TTC549 (cell line): ENCODE measurements around the gene MYL11.
"Not testable (repeated sequence)": the region's sequence is repeated elsewhere in the genome, so short reads cannot be mapped to it uniquely, and the experiment has no call there.

Experiments
- FAIRE-seq: peaks from 2 replicates; lab custom pipeline; 2012; peaks lifted over from hg19 to GRCh38; lab: Jason Lieb, UNC

The MYL11 gene, protein sequence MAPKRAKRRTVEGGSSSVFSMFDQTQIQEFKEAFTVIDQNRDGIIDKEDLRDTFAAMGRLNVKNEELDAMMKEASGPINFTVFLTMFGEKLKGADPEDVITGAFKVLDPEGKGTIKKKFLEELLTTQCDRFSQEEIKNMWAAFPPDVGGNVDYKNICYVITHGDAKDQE

DNA sequence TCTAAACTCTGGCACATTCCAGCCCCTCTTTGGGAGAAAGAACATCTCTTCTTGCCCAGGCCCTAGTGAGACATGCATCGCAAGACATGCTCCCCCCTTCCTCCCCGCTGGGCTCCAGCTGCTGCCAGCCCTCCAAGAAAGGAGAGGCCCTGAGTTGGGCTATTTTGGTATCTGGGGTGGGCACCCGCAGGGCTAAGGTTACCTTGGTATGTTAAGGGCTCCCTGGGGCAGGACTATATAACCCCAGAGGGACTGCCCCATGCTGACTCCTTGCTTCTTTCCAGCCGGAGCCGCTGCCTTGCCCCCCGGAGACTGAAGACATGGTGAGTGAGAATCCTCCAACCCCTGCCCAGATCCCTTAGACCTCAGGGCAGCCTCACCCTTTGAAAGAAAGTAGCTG, at the start of gene MYL11:
Gene MYL11 (plus strand): TSS at position 265 of the 400 bp plus-strand sequence. CDS start 56 bp downstream, at position 321.
- no peak for FAIRE-seq

DNA sequence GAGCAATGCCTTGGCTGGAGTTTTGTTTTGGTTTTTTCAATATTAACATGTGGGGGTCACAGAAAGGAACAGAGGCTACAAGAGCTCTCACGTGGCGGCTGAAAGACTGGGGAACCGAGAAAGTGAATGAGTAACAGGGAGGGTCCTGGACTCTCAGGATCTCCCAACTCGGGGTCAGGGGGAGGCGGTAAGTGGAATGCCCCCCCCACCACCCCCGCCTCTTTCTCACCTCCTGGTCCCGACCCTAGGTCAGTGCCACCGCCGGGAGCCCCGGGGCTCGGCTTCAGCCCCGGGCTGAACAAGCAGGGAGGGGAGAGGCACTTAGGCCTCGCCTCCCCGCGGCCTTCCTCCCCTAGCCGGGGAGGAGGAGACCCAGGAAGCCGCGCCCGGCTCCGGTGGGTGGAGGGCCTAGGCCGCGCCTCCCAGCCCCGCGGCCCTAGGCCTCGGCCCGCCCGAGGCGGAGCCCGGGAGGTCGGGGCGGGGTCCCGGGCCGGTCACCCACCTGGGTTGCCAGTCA, 40.1 kb upstream of the MYL11 start:
- not testable (repeated sequence) for FAIRE-seq

DNA sequence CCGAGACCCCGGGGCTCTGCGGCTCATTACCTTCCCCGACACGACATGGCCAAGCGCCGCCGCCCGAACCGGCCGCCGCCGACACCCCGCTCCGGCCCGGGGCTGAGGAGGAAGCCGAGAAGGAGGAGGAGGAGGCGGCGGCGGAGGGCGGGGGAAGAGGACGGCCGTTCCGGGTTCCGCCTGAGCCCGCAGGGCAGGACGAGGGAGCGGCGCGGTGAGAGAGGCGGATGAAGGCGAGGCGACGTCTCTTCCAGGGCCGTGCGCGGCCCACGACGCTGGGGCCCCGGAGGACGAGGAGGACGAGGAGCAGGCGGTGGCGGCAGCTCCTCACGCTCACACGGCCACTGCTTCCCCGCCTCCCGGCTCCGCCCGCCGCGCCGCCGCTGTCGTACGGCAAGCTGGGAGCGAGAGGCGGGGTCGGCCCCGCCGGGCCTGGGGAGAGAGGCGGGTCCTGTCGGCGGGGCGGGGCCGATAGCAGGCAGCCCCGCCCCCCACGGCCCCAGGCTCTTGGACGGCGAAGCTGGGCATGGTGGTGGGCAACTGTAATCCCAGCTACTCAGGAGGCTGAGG, 39.5 kb upstream of the MYL11 start:
- not testable (repeated sequence) for FAIRE-seq

DNA sequence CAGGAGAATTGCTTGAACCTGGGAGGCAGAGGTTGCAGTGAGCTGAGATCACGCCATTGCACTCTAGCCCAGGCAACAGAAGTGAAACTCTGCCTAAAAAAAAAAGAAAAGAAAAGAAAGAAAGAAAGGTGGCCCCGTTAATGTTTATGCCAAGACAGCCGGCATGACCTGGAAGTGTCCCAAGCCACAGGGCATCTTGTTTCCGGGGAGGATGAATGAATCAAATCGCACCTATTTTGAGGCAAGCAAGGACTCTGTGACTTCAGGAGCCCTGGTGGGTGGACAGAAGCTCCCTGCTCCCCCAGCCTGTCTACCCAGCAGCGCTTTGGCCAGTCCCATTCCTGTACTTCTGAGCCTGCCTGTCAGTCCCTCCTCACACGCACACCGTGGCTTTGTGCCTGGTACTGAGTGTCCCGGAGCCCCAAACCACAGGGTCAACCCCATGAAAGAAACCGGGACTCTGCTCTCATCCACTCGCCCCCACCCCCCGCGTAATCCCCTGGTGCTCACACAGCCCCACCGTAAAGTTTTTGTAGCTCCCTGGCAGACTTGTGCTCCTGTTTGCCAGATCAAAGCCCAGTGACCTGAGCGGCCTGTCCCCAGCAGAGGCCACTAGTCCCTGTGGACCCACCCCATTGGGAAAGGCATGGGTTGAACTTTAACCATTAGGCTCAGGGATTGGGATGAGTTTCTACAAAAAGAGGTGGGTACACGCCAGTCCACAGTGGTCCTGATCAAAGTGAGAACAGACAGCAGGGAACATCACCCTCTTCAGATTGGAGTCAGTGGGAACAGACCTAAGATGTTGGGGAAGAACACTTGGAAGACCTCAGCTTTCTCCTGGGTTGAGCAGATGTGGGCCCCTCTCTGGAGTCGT, 38.8 kb upstream of the MYL11 start:
- no peak for FAIRE-seq

DNA sequence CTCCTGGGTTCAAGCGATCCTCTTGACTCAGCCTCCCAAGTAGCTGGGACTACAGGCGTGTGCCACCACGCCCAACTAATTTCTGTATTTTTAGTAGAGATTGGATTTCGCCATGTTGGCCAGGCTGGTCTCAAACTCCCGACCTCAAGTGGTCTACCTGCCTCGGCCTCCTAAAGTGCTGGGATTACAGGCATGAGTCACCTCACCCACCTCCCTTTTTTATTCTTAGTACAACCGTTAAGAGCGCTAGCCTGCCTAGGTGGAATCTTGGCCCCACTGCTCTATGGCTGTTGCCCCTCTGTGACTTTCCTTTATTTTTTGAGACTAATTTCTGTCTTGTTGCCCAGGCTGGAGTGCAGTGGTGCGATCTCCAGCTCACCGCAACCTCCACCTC, 36.6 kb upstream of the MYL11 start:
- not testable (repeated sequence) for FAIRE-seq

DNA sequence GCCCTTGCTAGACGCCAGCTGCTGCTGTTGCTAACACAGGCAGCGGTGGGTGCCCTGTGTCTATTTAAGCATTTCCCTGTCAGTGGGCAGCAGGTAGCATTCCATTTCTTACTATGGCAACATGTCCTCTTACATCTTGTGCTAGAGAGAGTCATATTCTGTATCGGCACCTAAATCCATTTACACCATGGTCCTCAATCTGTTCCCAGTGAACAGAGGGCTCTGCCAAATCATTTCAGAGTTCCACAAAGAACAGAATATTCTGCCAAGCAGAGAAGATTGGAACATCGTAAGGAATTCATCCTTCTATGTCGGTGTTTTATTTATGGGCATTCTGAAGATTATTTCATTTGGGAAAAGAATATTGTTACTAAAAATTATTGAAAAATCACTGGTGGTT, 35.9 kb upstream of the MYL11 start:
- FAIRE-seq = not testable (repeated sequence)

DNA sequence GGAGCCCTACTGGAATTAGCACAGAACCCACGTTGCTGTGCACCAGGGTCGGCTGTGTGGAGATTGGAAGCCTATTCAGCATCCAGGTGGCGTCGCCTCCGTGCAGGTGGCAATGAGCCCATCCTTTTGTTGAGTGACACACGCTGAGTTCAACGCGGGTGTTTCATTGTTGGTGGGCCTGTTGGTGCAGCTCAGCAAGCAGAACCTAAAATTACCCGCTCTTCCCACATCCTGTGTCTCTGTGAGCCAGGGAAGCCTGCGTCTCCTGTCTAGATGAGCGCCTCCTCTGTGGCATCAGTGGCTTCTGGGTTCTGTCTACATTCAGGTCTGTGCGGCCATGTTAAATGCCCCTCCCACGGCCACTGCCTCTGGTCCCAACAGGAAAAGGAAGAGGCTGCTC, 34.0 kb upstream of the MYL11 start:
- no peak for FAIRE-seq

DNA sequence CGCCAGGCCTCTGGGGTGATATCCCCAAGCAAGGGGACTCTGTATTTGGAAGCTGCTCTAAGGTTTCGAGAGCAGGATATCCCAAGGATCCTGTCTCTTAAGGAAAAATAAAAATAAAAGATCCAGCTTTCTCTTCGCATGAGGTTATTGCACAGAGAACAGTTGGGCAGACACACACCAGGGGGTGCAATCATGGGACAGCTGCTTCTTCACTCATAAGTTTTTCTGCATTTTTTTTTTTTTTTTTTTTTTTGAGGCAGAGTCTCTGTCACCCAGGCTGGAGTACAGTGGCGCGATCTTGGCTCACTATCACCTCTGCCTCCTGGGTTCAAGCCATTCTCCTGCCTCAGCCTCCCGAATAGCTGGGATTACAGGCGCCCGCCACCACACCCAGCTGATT, 32.6 kb upstream of the MYL11 start:
- not testable (repeated sequence) for FAIRE-seq

DNA sequence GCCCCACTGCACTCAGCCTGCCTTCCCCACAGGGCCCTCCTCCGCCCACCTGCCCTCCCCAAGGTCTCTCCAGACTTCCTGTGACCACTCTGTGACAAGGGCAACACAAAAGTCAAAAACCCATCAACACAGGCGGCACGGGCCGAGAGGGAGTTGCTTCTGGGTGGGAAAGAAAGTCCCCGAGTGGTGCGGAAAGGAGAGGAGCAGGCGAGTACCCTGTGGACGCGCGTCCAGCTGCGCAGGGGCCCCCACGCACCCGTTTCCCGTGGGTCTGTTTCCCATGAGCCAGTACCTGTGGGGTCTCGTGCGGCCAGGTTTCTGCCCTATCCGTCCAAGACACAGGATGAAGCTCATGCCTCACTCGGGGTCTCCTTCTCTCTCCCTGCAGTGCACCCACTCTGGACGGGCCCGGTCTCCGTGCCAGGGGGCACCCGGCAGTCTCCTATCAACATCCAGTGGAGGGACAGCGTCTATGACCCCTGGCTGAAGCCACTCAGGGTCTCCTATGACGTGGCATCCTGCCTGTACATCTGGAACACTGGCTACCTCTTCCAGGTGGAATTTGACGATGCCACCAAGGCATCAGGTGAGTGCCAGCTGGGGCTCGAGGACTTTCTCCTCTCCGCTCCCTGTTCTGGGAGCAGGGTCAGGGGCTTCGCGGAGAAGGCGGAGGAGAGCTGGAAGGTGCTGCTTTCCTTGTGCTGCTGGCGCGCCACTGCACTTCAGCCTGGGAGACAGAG, 31.7 kb upstream of the MYL11 start:
- no peak for FAIRE-seq

DNA sequence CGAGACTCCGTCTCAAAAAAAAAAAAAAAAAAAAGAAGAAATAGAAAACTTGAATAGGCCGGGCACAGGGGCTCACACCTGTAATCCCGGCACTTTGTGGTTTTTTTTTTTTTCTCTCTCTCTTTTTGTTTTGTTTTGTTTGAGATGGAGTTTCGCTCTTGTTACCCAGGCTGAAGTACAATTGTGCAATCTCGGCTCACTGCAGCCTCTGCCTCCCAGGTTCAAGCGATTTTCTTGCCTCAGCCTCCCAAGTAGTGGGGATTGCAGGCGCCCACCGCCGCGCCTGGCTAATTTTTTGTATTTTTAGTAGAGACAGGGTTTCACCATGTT, 31.1 kb upstream of the MYL11 start:
- FAIRE-seq = not testable (repeated sequence)

DNA sequence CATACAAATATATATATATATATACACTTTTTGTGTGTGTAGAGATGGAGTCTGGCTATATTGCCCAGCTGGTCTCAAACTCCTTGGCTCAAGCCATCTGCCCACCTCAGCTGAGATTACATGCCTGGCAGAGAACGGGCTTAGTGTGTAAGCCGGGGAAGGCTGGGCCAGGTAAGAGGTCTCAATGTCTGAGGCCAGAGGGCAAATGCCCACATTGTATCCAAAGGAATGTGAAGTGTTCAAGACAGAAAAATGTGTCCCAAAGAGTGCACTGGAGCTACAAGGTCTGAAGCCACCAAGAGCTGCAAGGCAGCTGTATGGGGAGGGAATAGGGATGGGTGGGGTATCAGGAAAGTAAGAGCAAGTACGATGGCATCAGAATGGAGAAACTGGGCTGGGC, 28.3 kb upstream of the MYL11 start:
- no peak for FAIRE-seq

DNA sequence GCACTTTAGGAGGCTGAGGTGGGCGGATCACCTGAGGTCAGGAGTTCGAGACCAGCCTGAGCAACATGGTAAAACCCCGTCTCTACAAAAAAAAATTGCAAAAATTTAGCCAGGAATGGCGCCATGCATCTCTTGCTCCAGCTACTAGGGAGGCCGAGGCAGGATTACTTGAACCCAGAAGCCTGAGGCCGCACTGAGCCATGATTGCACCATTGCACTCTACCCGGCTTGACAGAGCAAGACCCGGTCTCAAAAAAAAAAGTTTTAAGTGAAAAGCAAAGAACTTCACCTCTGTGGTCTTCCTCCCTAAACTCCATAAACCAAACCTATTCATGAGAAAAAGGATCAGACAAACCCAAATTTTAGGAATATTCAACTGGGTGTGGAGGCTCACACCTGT, 26.5 kb upstream of the MYL11 start:
- no peak for FAIRE-seq

DNA sequence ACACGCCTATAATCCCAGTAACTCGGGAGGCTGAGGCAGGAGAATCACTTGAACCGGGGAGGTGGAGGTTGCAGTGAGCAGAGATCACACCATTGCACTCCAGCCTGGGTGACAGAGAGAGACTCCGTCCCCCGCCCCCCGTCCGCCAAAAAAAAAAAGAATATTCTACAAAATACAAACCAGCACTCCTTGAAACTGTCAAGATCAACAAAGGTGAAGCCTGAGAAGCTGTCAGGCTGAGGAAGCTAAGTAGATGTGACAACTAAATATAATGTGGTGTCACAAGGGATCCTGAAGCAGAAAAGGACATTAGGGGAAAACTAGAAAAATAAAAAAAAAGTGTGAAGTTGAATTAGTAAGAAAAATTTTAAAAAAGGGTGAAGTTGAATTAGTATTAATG, 25.7 kb upstream of the MYL11 start:
- no peak for FAIRE-seq

DNA sequence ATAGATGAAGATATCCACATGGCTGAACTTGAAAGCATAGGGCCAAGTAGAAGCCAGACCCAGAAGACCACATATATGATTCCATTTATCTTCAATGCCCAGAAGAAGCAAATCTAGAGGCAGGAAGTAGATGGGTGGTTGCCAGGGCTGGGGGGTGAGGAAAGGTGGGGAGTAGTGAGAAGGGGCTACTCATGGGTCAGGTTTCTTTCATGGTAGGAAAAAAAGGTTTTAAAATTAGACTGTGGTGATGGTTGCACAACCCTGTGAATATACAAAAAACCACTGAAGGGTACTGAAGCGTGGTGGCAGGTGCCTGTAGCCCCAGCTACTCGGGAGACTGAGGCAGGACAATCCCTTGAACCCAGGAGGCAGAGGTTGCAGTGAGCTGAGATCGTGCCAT, 24.9 kb upstream of the MYL11 start:
- no peak for FAIRE-seq

DNA sequence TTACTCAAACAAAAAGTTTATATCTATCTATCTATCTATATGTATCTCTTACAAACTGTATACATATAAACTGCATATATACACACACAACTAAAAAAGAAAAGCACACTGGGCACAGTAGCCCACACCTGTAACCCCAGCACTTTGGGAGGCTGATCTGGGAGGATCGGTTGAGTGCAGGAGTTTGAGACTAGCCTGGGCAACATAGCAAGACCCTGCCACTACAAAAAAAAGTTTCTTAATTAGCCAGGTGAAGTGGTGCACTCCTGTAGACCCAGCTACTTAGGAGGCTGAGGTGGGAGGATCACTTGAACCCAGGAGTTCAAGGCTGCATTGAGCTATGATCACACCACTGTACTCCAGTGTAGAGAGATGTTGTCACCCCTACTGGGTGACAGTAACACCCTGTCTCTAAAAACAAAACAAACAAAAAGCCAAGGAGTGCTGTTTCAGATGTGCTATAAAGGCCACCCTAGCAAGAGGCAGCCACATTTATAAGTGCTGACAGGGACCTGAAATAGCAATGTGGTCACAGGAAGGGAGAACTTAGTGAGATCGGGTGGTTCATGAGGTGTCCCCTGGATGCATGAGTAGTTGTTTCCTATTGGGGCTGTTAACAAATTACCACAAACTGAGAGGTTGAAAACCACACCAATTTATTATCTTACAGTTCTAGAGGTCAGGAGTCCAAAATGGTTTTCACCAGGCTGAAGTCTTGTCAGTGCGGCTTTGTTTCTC, 24.3 kb upstream of the MYL11 start:
- FAIRE-seq = no peak

DNA sequence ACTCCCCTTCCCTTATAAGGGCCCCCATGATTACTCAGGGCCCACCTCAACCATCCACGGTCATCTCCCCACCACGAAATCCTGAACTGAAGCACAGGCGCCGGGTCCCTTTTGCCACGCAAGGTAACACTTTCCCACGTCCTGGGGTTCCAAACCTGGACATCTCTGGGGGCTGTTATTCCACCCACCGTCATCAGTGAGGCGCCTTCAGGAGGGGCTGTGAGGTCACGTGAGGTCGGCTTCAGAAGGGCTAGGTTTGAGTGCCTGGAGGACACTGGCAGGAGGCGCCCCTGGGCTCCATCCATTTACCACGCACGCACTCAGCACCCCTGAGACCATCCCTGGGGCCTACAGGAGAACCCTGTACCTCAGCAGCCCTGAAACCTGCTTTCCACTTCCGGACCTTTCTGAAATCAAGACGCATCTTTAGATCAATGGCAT, 23.6 kb upstream of the MYL11 start:
- no peak for FAIRE-seq

DNA sequence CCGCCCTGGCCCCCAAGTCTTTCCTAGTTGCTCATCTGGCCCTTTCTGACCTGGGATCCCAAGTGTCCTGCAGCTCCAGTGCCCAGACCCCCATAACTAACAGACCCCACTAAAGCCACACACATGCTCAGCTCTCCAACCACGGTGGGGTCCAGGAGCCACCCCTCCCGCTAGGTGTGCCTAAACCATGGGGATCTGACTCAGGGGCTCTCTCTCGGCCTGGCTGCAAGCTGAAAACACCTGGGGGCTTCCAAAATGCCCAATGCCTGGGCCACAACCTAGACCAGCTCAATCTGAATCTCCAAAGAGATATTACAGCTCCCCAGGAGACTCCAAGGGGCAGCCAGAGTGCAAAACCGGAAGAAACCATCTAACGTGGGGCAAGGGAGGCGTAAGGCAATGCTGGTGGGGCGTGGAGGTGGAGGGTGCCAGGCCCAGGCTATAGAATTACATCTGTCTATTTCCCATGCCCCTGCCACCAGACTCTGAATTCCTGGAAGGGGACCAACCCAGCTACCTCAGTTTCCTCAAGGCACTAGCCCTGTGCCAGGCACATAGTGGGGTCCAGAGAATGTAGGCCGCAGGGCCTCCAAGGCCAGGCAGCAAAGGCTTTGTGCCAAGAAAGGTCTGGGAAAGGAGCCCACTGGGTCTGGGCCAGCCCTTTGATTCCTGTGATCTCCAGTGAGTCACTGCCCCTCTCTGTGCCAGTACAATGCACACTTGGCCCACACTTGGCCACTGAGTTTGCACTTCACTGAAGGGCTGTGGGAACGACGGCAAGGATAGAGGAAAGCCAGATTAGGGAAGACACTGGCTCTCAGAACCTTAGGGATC, 22.8 kb upstream of the MYL11 start:
- FAIRE-seq = no peak

DNA sequence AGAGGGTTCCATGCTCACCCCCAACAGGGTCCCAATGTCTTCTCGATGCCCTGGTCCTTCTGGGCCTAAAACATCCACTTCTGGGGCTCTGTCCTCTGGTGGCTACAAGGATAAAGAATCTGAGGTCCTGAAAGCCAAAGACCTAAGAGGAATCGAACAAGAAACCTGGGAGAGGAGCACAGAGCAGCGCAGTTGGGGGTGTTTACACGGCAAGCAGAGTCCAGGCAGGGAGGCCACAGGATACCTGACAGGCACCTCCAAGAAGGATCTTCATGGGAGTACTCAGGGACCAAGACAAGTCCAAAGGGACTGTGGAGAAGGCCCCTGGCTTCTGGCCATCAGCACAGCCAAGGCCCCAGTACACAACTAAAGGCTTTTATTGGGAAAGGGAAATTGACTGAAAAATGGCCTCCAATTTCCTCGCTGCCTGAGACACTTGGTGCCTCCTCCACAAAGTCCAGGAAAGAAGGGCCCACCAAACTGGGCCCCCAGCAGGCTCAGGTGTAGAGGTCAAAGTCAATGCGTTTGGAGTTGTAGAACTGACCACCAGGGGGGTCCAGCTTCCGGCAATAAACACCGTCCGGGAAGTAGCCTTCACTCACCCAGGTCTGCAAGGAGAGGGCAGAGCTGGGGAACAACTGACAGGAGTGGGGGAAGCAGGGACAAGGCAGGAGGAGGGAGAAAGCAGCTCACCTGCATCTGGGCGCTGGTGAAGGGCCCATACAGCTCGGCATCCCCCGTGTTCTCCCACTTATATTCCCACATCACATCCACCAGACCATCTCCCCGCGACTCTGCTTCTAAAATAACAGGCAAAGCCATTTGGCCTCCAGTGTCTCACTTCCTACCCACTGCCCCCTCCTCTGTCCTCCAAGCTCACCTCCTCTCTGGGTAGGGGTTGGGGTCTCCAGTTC, 21.9 kb upstream of the MYL11 start:
- no peak for FAIRE-seq

DNA sequence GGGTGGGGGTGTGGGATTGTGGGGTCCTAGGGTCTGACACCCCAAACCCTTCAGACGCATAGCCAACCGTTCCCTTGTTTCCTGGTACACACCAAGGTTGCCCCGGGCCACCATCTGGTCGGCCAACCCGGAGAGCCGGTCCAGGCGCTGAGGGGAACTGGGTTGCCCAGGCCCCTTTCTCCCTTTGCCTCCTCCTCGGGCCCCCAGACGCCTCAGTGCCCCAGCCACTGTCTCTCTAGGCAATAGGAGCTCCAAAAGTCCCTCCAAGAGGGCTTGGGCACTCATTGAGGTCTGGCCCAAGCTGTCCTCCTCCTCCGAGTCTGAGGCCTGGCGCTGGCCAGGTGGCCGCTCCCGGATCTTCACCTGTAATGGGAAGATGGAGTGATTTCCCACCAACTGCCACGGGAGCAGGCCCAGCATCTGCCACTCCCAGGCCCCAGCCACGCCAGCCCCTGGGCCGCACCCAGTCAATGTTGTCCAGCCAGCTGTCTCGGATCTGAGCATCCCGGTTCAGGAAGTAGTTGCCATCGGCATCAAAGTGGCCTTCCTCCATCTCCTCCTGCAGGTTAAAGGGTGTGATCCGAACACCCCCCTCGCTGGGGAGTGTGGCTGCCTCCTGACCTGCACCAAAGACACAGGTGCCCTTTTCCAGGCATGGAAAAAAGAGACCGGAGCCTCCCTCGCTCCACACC, 21.0 kb upstream of the MYL11 start:
- FAIRE-seq = no peak
